ENCODE measurements around the gene SPPL3.
"Not testable (repeated sequence)": the region's sequence is repeated elsewhere in the genome, so short reads cannot be mapped to it uniquely, and the experiment has no call there.

The SPPL3 gene

GRCh38 chr12:120814203-120814902 lies 89.8 kb downstream of the SPPL3 start:
- no peak for DNase-seq

GRCh38 chr12:120813588-120814153 lies 90.5 kb downstream of the SPPL3 start:
- no peak for DNase-seq

GRCh38 chr12:120810021-120810420 lies 94.1 kb downstream of the SPPL3 start:
- no peak for DNase-seq

- DNase-seq, result no peak
Measured at GRCh38 chr12:120804428-120804827, 99.7 kb downstream of the SPPL3 start.

- DNase-seq, result no peak
Measured at GRCh38 chr12:120801146-120801545, 103.0 kb downstream of the SPPL3 start.

- no peak for DNase-seq
Measured at GRCh38 chr12:120800665-120801064, 103.5 kb downstream of the SPPL3 start.

GRCh38 chr12:120799243-120800045 lies 104.7 kb downstream of the SPPL3 start:
- no peak for DNase-seq

GRCh38 chr12:120798696-120799095 lies 105.5 kb downstream of the SPPL3 start:
- no peak for DNase-seq

- DNase-seq, result no peak
Measured at GRCh38 chr12:120797677-120798642, 106.2 kb downstream of the SPPL3 start.

- DNase-seq, result no peak
Measured at GRCh38 chr12:120795441-120796178, 108.5 kb downstream of the SPPL3 start.

GRCh38 chr12:120793357-120793756 lies 110.8 kb downstream of the SPPL3 start:
- no peak for DNase-seq

GRCh38 chr12:120792456-120792855 lies 111.7 kb downstream of the SPPL3 start:
- not testable (repeated sequence) for DNase-seq

GRCh38 chr12:120791669-120792176 lies 112.4 kb downstream of the SPPL3 start:
- DNase-seq, result no peak

GRCh38 chr12:120790114-120790513 lies 114.0 kb downstream of the SPPL3 start:
- no peak for DNase-seq

GRCh38 chr12:120787889-120788288 lies 116.3 kb downstream of the SPPL3 start:
- DNase-seq, result no peak

GRCh38 chr12:120784804-120785203 lies 119.4 kb downstream of the SPPL3 start:
- no peak for DNase-seq

GRCh38 chr12:120783197-120783596 lies 121.0 kb downstream of the SPPL3 start:
- DNase-seq, result no peak

- no peak for DNase-seq
Measured at GRCh38 chr12:120775862-120776552, 128.2 kb downstream of the SPPL3 start.

- DNase-seq, result no peak
Measured at GRCh38 chr12:120774169-120774916, 129.8 kb downstream of the SPPL3 start.

- peak; percentile 71 for DNase-seq
Measured at GRCh38 chr12:120771097-120771496, 133.1 kb downstream of the SPPL3 start.
